Transverse colon (tissue), 4 donors: Measurements from ENCODE around the gene CDK5RAP3. TPM values are rescaled to one million over a fixed set of nuclear protein-coding genes. Genes with fewer than 3 reads are reported as not detected.

Experiments used
- DNase-seq: peaks from one replicate; pipeline ENCODE4 v3.0.0-alpha.2; 2019
- H3K27ac ChIP-seq, 4 donors: fragments of 200-600 bp; sonication (generic); 2 replicates each; pipeline ENCODE4 v1.5.1; 2016 to 2018; ENCODE audit warnings: inconsistent platforms in 4 of 4
- H3K27me3 ChIP-seq: fragments of 200-600 bp; sonication (generic); 2 replicates; pipeline ENCODE4 v1.5.1; 2017; ENCODE audit warnings: inconsistent platforms
- H3K36me3 ChIP-seq, 4 donors: fragments of 200-600 bp; sonication (generic); 2 replicates each; pipeline ENCODE4 v1.5.1; 2017 to 2019; ENCODE audit warnings: inconsistent platforms in 4 of 4
- H3K4me1 ChIP-seq, 4 donors: fragments of 200-600 bp; sonication (generic); 2 replicates each; pipeline ENCODE4 v1.5.1; 2017 to 2020; ENCODE audit warnings: inconsistent platforms in 4 of 4
- H3K4me3 ChIP-seq, 4 donors: fragments of 200-600 bp; sonication (generic); 1 replicate in 1 of 4; 2 replicates in 3 of 4; pipeline versions ENCODE4 v1.5.1 to v1.6.1; 2017 to 2019; ENCODE audit warnings: inconsistent platforms in 4 of 4
- H3K9me3 ChIP-seq, 2 donors: fragments of 200-600 bp; sonication (generic); 2 replicates each; pipeline ENCODE4 v1.5.1; 2017 to 2019; ENCODE audit warnings: inconsistent platforms in 2 of 2
- EP300 ChIP-seq: sonication (generic); formaldehyde crosslinking; IDR thresholded peaks from one replicate; pipeline ENCODE4 v1.6.1; 2017; ENCODE audit warnings: antibody characterized with exemption, low read depth
- POLR2A ChIP-seq: fragments of 450-650 bp; IDR thresholded peaks from one replicate; pipeline ENCODE4 v1.6.1; 2016; ENCODE audit warnings: antibody characterized with exemption, mild to moderate bottlenecking, moderate library complexity
- POLR2AphosphoS5 ChIP-seq, 3 donors: sonication (generic); formaldehyde crosslinking; IDR thresholded peaks; one replicate each; pipeline ENCODE4 v1.6.1; 2016; ENCODE audit warnings: antibody characterized with exemption in 3 of 3
- WGBS, 2 donors: methylation state at CpG; one replicate each; pipeline ENCODE4 v1.1.5; 2018; ENCODE audit warnings: low coverage in 1 of 2; 5-methylcytosine and 5-hydroxymethylcytosine counted together
- in situ Hi-C, 4 donors: fragments of 200-750 bp; cut with MboI; loops; one replicate each; pipeline versions ENCODE4 v1.15.0 to v1.15.1; 2017; ENCODE audit warnings: low sequenced_read_pairs in 3 of 4, low pct_ligation_motif_present in 1 of 4, low pct_unique_long_range_greater_than_20kb in 1 of 4
- intact Hi-C: fragments of 100-400 bp; cut with DNase I; formaldehyde crosslinking; loops from one replicate; pipeline ENCODE4 v1.15.1; 2023; ENCODE audit warnings: low total_unique reads
- total RNA-seq, 4 donors: library from RNA; depleted of rRNA; stranded (reverse); fragments of >200 nt; gene quantifications; one replicate each; pipeline ENCODE4 v1.1.0, GENCODE V29; 2016
- TF ChIP-seq, protein P1 (sequence below), 5 experiments: fragments of 200-600 bp in 3 of 5; fragments of 450-650 bp in 2 of 5; sonication (generic) in 3 of 5; IDR thresholded peaks; 1 replicate in 2 of 5; 2 replicates in 3 of 5; pipeline ENCODE4 v1.5.1; 2016 to 2017; ENCODE audit warnings: antibody characterized with exemption in 5 of 5, inconsistent platforms in 3 of 5, mild to moderate bottlenecking in 2 of 5, moderate library complexity in 1 of 5

Gene CDK5RAP3
- total RNA-seq, 4 donors from 2014 or later, result 159 to 540 (median 296) TPM

DNA sequence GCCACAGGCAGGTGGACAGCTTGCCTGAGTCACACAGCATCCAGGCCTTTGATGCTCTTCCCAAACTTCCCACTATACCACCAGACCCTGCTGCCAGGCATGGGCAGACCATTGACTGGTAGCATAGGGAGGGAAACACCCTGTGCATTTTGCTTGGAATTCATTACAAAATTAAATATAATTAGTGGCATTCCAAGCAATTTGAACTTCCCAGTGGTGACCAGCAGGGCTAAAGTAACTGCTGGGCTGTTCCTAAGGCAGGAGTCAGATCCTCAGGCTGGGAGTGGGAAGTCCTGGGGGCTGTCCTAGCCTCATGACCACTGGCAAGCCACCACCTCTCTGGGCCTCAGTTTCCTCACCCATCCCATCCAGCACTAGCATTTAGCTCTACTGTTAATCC, 17.0 kb upstream of the CDK5RAP3 start:
- no peaks in the 10 kb centered on the region for H3K27me3 ChIP-seq
- no peaks in the 10 kb centered on the region for H3K36me3 ChIP-seq
- TF ChIP-seq, protein P1, sequence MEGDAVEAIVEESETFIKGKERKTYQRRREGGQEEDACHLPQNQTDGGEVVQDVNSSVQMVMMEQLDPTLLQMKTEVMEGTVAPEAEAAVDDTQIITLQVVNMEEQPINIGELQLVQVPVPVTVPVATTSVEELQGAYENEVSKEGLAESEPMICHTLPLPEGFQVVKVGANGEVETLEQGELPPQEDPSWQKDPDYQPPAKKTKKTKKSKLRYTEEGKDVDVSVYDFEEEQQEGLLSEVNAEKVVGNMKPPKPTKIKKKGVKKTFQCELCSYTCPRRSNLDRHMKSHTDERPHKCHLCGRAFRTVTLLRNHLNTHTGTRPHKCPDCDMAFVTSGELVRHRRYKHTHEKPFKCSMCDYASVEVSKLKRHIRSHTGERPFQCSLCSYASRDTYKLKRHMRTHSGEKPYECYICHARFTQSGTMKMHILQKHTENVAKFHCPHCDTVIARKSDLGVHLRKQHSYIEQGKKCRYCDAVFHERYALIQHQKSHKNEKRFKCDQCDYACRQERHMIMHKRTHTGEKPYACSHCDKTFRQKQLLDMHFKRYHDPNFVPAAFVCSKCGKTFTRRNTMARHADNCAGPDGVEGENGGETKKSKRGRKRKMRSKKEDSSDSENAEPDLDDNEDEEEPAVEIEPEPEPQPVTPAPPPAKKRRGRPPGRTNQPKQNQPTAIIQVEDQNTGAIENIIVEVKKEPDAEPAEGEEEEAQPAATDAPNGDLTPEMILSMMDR (IDR thresholded peaks at IDR 0.05), result peak in 2 of 5 experiments; percentile 44 to 47
- no peak for TF ChIP-seq EP300
- H3K9me3 ChIP-seq, result no peaks in the 10 kb centered on the region
- peak overlapping the region; percentile 88 to 93 (median 90) for H3K27ac ChIP-seq
- DNase-seq, result no peak
- H3K4me1 ChIP-seq, result peaks cover 12 to 52% (median 48%) of the 10 kb centered on the region in 4 donors
- peak overlapping the region in 3 of 4 donors; percentile 61 to 65 (median 61) for H3K4me3 ChIP-seq
- intact Hi-C loops, result no loop called here
- in situ Hi-C loops, result loop anchor here in 1 of 4 donors (25.0 kb wide), 1 partner anchor 117 kb away; the partner anchor contains the start of genes LRRC46, MRPL10 and SCRN2

DNA sequence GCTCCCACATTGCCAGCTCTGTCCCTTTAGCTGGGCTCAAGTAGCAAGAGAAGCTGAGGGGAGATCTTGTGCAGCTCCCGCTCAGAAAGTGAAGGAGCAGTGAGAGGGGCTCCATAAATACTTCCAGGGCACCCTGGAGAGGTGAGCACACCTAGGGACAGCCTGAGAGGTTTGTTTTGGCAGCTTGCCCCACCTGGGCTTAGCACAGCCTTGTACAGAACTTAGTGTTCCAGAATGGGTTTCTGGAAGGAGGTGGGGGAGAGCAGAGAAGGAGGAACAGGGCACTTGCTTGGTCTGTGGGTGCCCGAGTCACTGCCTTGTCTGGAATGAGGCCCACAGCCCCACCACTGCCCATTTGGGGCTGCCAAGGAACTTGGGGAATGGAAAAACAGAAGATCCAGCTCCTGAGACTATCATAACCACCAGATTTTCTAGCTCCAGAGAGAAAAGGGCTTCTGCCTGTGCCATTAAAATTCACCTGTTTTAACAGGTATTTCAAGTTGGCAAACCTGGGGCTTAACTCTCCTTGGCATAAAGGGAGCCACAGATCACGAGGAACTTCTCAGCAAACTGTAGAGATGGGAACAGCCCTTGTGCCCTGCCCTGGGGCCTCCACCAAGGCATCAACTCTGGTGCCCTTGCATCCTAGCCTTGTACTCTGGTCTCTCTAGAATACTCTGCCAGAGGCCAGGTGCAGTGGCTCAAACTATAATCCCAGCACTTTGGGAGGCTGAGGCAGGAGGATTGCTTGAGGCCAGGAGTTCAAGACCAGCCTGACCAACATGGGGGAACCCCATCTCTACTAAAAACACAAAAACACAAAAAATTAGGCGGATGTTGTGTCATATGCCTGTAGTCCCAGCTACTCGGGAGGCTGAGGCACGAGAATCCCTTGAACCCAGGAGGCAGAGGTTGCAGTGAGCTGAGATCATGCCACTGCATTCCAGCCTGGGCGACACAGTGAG, 15.1 kb upstream of the CDK5RAP3 start:
- H3K36me3 ChIP-seq, result no peaks in the 10 kb centered on the region
- DNase-seq, result peak; percentile 77
- peak overlapping the region; percentile 24 to 65 (median 61) for H3K4me3 ChIP-seq
- in situ Hi-C loops (loop anchor here in 1 of 4 donors (25.0 kb wide), 1 partner anchor 118 kb away; the partner anchor contains the start of genes LRRC46, MRPL10 and SCRN2), intact Hi-C loops (no loop called here)
- TF ChIP-seq EP300 (no peak), POLR2AphosphoS5 (IDR thresholded peaks at IDR 0.05) (peak in 2 of 3 donors; percentile 52 to 76), POLR2A (peak; percentile 76)
- TF ChIP-seq, protein P1 (IDR thresholded peaks at IDR 0.05), result no peak
- peak overlapping the region; percentile 88 to 93 (median 90) for H3K27ac ChIP-seq
- H3K9me3 ChIP-seq, result no peaks in the 10 kb centered on the region
- WGBS, 2 donors, result 32 to 44% methylated on average over 3 to 7 of the region's 7 CpGs
- H3K4me1 ChIP-seq, result peaks cover 1 to 50% (median 45%) of the 10 kb centered on the region in 4 donors
- no peaks in the 10 kb centered on the region for H3K27me3 ChIP-seq

DNA sequence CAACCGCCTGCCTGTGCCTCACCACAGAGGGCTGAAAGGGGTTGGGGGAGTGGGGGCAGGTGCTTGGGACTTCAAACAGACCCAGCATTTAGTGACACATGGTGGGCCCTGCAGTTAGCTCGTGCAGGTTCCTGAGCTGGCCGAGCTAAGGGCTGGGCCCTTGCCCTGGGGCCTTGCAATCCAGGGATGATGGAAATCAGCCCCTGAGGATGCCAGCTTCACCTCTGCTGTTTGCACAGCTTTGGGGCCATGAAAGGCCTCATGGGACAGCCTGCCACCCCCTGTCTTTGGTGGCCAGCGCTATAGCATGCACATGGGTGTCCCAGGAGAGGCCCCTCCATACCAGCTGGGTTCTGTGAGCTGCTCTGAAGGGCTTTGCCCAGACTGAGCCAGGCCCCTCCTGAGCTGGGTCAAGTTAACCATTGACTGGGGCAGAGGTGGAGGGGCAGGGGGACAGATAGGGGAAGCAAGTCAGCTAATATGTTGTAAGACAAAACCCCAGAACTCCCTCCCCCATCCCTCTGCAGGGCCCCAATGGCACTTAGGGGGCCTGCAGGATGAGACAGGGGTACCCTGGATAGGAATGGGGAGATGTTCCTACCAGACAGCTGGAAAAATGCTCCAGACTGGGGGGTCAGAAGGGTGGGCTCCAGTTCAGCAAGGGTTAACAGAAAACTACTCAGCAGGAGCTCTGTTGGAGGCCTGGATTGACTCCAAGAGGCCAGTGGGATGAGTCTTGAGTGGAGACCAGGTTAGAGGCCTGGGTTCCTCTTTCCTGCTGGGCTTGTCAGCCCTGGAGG, 13.9 kb upstream of the CDK5RAP3 start:
- intact Hi-C loops (no loop called here), in situ Hi-C loops (loop anchor here in 1 of 4 donors (25.0 kb wide), 1 partner anchor 120 kb away; the partner anchor contains the start of genes LRRC46, MRPL10 and SCRN2)
- no peaks in the 10 kb centered on the region for H3K9me3 ChIP-seq
- 41% methylated on average over 4 of the region's 4 CpGs; no CpG with 5 or more reads in 1 of the 2 donors for WGBS, 2 donors
- H3K27ac ChIP-seq, result peak overlapping the region; percentile 88 to 93 (median 90)
- H3K4me1 ChIP-seq, result peaks cover 3 to 42% (median 41%) of the 10 kb centered on the region in 4 donors
- H3K4me3 ChIP-seq, result peak overlapping the region; percentile 24 to 65 (median 61)
- TF ChIP-seq POLR2AphosphoS5 (IDR thresholded peaks at IDR 0.05) (no peak), POLR2A (no peak), EP300 (no peak)
- TF ChIP-seq, protein P1 (IDR thresholded peaks at IDR 0.05), result no peak
- no peaks in the 10 kb centered on the region for H3K36me3 ChIP-seq
- no peaks in the 10 kb centered on the region for H3K27me3 ChIP-seq
- DNase-seq, result peak; percentile 20
